Glutamatergic neuron (in vitro differentiated cells): ENCODE results near the gene PTPRM. TPM values are rescaled to one million over a fixed set of nuclear protein-coding genes. Genes with fewer than 3 reads are reported as not detected.

Experiments
- DNase-seq: peaks from one replicate; pipeline ENCODE4 v3.0.0; 2022
- H3K27ac Mint-ChIP-seq: one replicate; pipeline ENCODE4 v1.8.0; 2020; ENCODE audit warnings: mild to moderate bottlenecking, mixed read lengths, inconsistent platforms; ENCODE audit not compliant: unreplicated experiment
- H3K27me3 Mint-ChIP-seq: one replicate; pipeline ENCODE4 v1.8.0; 2020; ENCODE audit warnings: mild to moderate bottlenecking, moderate library complexity, mixed read lengths, inconsistent platforms; ENCODE audit not compliant: unreplicated experiment
- H3K36me3 Mint-ChIP-seq: one replicate; pipeline ENCODE4 v1.8.0; 2020; ENCODE audit warnings: mild to moderate bottlenecking, mixed read lengths, inconsistent platforms; ENCODE audit not compliant: unreplicated experiment
- H3K4me1 Mint-ChIP-seq: one replicate; pipeline ENCODE4 v1.8.0; 2020; ENCODE audit warnings: mild to moderate bottlenecking, low read depth, mixed read lengths, inconsistent platforms; ENCODE audit not compliant: unreplicated experiment
- H3K4me3 Mint-ChIP-seq: one replicate; pipeline ENCODE4 v1.8.0; 2020; ENCODE audit warnings: mild to moderate bottlenecking, mixed read lengths, inconsistent platforms; ENCODE audit not compliant: unreplicated experiment
- H3K9me3 Mint-ChIP-seq: one replicate; pipeline ENCODE4 v1.8.0; 2020; ENCODE audit warnings: mild to moderate bottlenecking, moderate library complexity, mixed read lengths, inconsistent platforms; ENCODE audit not compliant: unreplicated experiment
- CTCF ChIP-seq: fragments of 200-600 bp; sonication (generic); IDR thresholded peaks from one replicate; pipeline ENCODE4 v1.5.0; 2021; ENCODE audit not compliant: partially characterized antibody, unreplicated experiment
- total RNA-seq: library from RNA; stranded (reverse); fragmentation: NEBNext Ultra II Directional; extraction: Animal tissue kit (Norgen Biotek cat#: 25700); gene quantifications from one replicate; pipeline ENCODE4 v1.2.1, GENCODE V29; 2021; ENCODE audit not compliant: unreplicated experiment

Gene PTPRM
- total RNA-seq, 1 donor from 2014 or later, result 23.9 TPM

- DNase-seq, result no peak
- Mint-ChIP-seq H3K4me3 (no peak overlapping the region), H3K27me3 (peaks cover 2% of the 10 kb centered on the region), H3K36me3 (no peaks in the 10 kb centered on the region), H3K9me3 (no peaks in the 10 kb centered on the region), H3K27ac (no peak overlapping the region), H3K4me1 (peaks cover 4% of the 10 kb centered on the region)
- TF ChIP-seq CTCF, result no peak
These were observed 190.1 kb downstream of the PTPRM start for GRCh38 chr18:7757175-7757574.

GRCh38 chr18:7758764-7759163, 191.6 kb downstream of the PTPRM start:
- Mint-ChIP-seq H3K27me3 (peaks cover 2% of the 10 kb centered on the region), H3K36me3 (no peaks in the 10 kb centered on the region), H3K4me3 (no peak overlapping the region), H3K4me1 (peaks cover 6% of the 10 kb centered on the region), H3K27ac (no peak overlapping the region), H3K9me3 (no peaks in the 10 kb centered on the region)
- DNase-seq, result no peak
- no peak for TF ChIP-seq CTCF

- H3K36me3 Mint-ChIP-seq, result no peaks in the 10 kb centered on the region
- TF ChIP-seq CTCF, result no peak
- H3K27ac Mint-ChIP-seq, result no peak overlapping the region
- peaks cover 8% of the 10 kb centered on the region for H3K4me1 Mint-ChIP-seq
- no peak overlapping the region for H3K4me3 Mint-ChIP-seq
- peaks cover 2% of the 10 kb centered on the region for H3K27me3 Mint-ChIP-seq
- no peak for DNase-seq
- H3K9me3 Mint-ChIP-seq, result no peaks in the 10 kb centered on the region
These were observed 194.1 kb downstream of the PTPRM start for GRCh38 chr18:7760967-7761948.

GRCh38 chr18:7764405-7764804, 197.3 kb downstream of the PTPRM start:
- Mint-ChIP-seq H3K27me3 (peaks cover 2% of the 10 kb centered on the region), H3K4me1 (peaks cover 8% of the 10 kb centered on the region), H3K36me3 (no peaks in the 10 kb centered on the region), H3K4me3 (no peak overlapping the region), H3K9me3 (no peaks in the 10 kb centered on the region), H3K27ac (no peak overlapping the region)
- no peak for TF ChIP-seq CTCF
- no peak for DNase-seq

- H3K4me3 Mint-ChIP-seq, result no peak overlapping the region
- H3K27me3 Mint-ChIP-seq, result no peaks in the 10 kb centered on the region
- DNase-seq, result peak; percentile 22
- H3K27ac Mint-ChIP-seq, result no peak overlapping the region
- peaks cover 8% of the 10 kb centered on the region for H3K4me1 Mint-ChIP-seq
- H3K9me3 Mint-ChIP-seq, result no peaks in the 10 kb centered on the region
- no peak for TF ChIP-seq CTCF
- H3K36me3 Mint-ChIP-seq, result no peaks in the 10 kb centered on the region
These were observed 199.2 kb downstream of the PTPRM start for GRCh38 chr18:7766346-7766745.
